Activated T-helper 1 cell treated with Interleukin-2 at 50 U/mL for 16 hours (primary cell): ENCODE results near the gene METTL26.

Experiments used
- DNase-seq: peaks from one replicate; pipeline ENCODE4 v3.0.0-alpha.2; 2020; ENCODE audit warnings: low read depth

Gene METTL26

GRCh38 chr16:636206-637080, at the start of gene METTL26:
Gene METTL26 (minus strand): TSS chr16:636305. CDS start chr16:636290, 15 bp downstream.
- DNase-seq: peak; percentile 85

GRCh38 chr16:684961-685696, 49.0 kb upstream of the METTL26 start:
- no peak for DNase-seq

GRCh38 chr16:684071-684794, 48.1 kb upstream of the METTL26 start, which contains the start of gene JMJD8:
Gene JMJD8 (minus strand): TSS chr16:684334. CDS start chr16:684319, 15 bp downstream.
- peak; percentile 96 for DNase-seq

GRCh38 chr16:683396-684070, 47.4 kb upstream of the METTL26 start:
- DNase-seq: no peak

GRCh38 chr16:682493-683395, 46.6 kb upstream of the METTL26 start:
- DNase-seq: no peak

GRCh38 chr16:681746-682427, 45.8 kb upstream of the METTL26 start:
- no peak for DNase-seq

- DNase-seq: no peak
Measured at GRCh38 chr16:680967-681745, 45.1 kb upstream of the METTL26 start.

- no peak for DNase-seq
Measured at GRCh38 chr16:680625-680945, 44.5 kb upstream of the METTL26 start.

- DNase-seq: peak; percentile 78
Measured at GRCh38 chr16:679814-680624, 43.9 kb upstream of the METTL26 start, which contains the start of gene STUB1. Gene STUB1 (plus strand): TSS chr16:680410. CDS start chr16:680526, 116 bp downstream.

- DNase-seq: no peak
Measured at GRCh38 chr16:678858-679813, 43.0 kb upstream of the METTL26 start.

- no peak for DNase-seq
Measured at GRCh38 chr16:678209-678857, 42.2 kb upstream of the METTL26 start.

GRCh38 chr16:677316-678190, 41.4 kb upstream of the METTL26 start:
- no peak for DNase-seq

GRCh38 chr16:676913-677312, 40.8 kb upstream of the METTL26 start:
- no peak for DNase-seq

GRCh38 chr16:676565-676902, 40.4 kb upstream of the METTL26 start:
- DNase-seq: no peak

- no peak for DNase-seq
Measured at GRCh38 chr16:675884-676564, 39.9 kb upstream of the METTL26 start.
